Measurements from ENCODE around the gene TSC22D4.

The TSC22D4 gene

GRCh38 chr7:100496509-100496908 is 17.5 kb upstream of the TSC22D4 start:
- no peak overlapping the region for H3K4me3 ChIP-seq (ENCODE audit: low read length)
- DNase-seq (ENCODE audit: low read depth, low spot score), result no peak

DNA sequence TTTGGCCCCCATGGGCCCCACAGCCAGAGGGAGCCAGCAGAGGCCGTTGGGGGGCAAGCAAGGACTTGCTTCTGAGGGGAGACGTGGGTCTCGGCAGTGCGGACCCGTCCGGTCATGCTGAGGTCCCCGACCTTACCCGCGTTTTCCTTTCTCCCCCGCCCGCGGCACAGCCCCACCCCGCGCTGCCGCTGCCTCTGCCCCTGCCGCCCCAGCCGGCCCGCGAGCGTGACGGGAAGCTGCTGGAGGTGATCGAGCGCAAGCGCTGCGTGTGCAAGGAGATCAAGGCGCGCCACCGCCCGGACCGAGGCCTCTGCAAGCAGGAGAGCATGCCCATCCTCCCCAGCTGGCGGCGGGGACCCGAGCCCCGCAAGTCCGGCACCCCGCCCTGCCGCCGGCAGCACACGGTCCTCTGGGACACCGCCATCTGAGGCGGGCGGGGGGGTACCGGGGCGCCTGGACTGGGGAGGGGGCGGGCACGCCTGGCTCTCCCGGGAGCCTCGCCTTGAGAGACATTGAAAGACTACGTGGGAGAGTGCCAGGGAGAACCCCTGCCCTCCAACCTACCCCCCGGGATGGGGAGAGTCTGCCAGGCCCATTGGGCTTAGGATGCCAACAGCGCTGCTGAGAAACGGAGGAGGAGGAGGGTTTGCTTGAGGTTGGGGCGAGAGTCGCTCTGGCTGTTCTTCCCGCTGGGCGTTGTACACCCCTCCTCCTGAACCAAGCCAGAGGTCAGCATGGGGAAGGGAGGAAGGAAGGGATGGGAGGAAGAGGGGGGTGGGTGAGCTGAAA is 14.7 kb upstream of the TSC22D4 start:
- DNase-seq (ENCODE audit: low read depth, low spot score), result no peak
- no peak overlapping the region for H3K4me3 ChIP-seq (ENCODE audit: low read length)

- no peak overlapping the region for H3K4me3 ChIP-seq (ENCODE audit: low read length)
Measured at GRCh38 chr7:100492738-100493475, 13.9 kb upstream of the TSC22D4 start.

GRCh38 chr7:100491192-100491578 is 12.2 kb upstream of the TSC22D4 start:
- DNase-seq (ENCODE audit: low read depth, low spot score), result no peak
- no peak overlapping the region for H3K4me3 ChIP-seq (ENCODE audit: low read length)

More at GRCh38 chr7:100492738-100493475, 13.9 kb upstream of the TSC22D4 start:
- no peak for DNase-seq (ENCODE audit: low read depth, low spot score)

- no peak overlapping the region for H3K4me3 ChIP-seq (ENCODE audit: low read length)
- DNase-seq (ENCODE audit: low read depth, low spot score), result no peak
Measured at GRCh38 chr7:100490483-100491191, 11.6 kb upstream of the TSC22D4 start.

DNA sequence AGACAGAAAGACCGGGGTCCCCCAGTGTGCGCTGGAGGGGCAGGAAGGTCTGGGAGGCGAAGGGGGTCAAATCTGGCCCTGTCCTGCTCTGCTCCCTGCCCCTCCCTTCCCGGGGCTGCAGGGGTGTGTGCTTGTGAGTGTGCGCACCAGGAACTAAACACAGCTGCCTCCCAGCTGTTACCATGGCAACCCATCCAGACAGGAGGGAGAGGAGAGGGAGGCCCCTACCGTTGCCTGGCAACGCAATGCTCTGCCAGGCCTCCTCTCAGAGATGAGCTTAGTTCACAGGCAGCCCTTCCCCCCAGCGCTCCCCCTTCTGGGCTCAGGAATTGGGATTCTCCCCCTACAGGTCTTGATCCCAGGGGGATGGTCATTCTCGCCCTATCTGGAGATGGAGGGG is 10.8 kb upstream of the TSC22D4 start:
- DNase-seq (ENCODE audit: low read depth, low spot score), result peak; percentile 94
- no peak overlapping the region for H3K4me3 ChIP-seq (ENCODE audit: low read length)

DNA sequence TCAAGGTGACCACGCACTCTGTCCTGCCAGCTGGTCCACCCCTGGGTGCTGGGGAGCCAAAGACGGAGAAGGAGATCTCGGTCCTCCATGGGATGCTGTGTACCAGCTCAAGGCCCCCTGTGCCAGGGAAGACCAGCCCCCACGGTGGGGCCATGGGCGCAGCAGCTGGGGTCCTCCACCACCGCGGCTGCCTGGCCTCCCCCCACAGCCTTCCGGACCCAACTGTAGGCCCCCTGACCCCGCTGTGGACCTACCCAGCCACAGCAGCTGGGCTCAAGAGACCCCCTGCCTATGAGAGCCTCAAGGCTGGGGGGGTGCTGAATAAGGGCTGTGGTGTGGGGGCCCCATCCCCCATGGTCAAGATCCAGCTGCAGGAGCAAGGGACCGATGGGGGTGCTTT is 10.1 kb upstream of the TSC22D4 start:
- H3K4me3 ChIP-seq (ENCODE audit: low read length), result no peak overlapping the region
- no peak for DNase-seq (ENCODE audit: low read depth, low spot score)

DNA sequence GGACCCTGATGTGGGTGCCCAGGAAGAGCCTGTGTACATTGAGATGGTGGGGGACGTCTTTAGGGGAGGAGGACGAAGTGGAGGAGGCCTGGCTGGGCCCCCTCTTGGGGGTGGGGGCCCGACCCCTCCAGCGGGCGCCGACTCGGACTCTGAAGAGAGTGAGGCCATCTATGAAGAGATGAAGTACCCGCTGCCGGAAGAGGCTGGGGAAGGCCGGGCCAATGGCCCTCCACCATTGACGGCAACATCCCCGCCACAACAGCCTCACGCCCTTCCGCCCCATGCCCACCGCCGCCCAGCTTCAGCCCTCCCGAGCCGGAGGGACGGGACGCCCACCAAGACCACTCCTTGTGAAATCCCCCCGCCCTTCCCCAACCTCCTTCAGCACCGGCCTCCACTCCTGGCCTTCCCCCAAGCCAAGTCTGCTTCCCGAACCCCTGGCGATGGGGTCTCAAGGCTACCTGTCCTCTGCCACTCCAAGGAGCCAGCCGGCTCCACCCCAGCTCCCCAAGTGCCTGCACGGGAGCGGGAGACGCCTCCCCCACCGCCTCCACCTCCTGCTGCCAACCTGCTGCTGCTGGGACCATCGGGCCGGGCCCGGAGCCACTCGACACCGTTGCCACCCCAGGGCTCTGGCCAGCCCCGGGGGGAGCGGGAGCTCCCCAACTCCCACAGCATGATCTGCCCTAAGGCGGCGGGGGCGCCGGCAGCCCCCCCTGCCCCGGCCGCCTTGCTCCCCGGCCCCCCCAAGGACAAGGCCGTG is 9.5 kb upstream of the TSC22D4 start:
- H3K4me3 ChIP-seq (ENCODE audit: low read length), result no peak overlapping the region
- DNase-seq (ENCODE audit: low read depth, low spot score), result no peak

DNA sequence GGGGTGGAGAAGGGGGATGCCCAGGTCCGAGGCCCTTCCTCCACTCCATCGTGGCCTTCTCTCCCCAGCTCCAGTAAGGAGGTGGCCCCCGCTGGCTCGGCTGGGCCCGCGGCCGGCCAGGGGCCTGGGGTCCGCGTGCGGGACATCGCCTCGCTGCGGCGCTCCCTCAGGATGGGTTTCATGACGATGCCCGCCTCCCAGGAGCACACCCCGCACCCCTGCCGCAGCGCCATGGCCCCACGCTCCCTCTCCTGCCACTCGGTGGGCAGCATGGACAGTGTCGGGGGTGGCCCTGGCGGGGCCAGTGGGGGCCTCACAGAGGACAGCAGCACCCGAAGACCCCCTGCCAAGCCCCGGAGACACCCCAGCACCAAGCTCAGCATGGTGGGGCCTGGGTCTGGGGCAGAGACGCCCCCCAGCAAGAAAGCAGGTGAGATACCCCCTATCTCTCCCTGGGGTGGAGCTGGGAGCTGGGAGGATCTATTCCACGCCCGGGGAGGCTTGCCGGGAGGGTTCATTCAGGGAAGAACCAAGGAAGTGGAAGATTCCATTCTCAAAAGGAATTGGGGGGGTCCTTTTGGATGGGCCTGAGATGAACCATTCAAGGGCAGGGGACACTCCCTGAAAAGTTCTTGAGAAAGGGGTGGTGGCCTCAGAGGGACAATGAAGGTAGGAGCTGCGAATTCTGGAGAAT is 7.9 kb upstream of the TSC22D4 start:
- DNase-seq (ENCODE audit: low read depth, low spot score), result no peak
- H3K4me3 ChIP-seq (ENCODE audit: low read length), result no peak overlapping the region

- DNase-seq (ENCODE audit: low read depth, low spot score), result no peak
Measured at GRCh38 chr7:100486111-100486636, 7.2 kb upstream of the TSC22D4 start.

GRCh38 chr7:100485471-100485876 is 6.5 kb upstream of the TSC22D4 start:
- no peak overlapping the region for H3K4me3 ChIP-seq (ENCODE audit: low read length)
- DNase-seq (ENCODE audit: low read depth, low spot score), result no peak

More at GRCh38 chr7:100486111-100486636, 7.2 kb upstream of the TSC22D4 start:
- no peak overlapping the region for H3K4me3 ChIP-seq (ENCODE audit: low read length)

DNA sequence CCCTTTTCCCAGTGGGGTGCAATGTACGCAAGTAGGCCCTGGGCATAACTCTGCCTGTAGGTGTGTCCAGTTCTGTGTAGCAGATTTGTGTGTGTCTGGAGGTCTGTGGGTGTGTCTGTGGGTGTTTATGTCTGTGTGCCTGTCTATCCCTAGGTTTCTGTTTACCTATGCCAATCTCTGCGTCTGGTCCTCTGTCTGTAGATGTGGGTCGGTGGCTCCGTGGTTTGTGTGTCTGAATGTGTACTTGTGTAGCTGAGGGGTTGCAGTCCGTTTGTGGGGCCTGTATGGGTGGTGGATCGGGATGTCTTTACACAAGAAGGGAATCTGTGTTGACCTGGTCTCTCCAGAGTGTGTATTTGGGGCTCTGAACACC is 5.6 kb upstream of the TSC22D4 start:
- DNase-seq (ENCODE audit: low read depth, low spot score), result no peak

GRCh38 chr7:100483722-100484672 is 5.0 kb upstream of the TSC22D4 start, which contains the start of gene NYAP1:
NYAP1 (plus strand) TSS chr7:100483927; CDS start chr7:100485312, 1,385 bp downstream.
- peak within 1 kb of the TSS; percentile 40 for H3K4me3 ChIP-seq (ENCODE audit: low read length)
- DNase-seq (ENCODE audit: low read depth, low spot score), result peak; percentile 37

More for the DNA sequence above, 5.6 kb upstream of the TSC22D4 start:
- no peak overlapping the region for H3K4me3 ChIP-seq (ENCODE audit: low read length)

DNA sequence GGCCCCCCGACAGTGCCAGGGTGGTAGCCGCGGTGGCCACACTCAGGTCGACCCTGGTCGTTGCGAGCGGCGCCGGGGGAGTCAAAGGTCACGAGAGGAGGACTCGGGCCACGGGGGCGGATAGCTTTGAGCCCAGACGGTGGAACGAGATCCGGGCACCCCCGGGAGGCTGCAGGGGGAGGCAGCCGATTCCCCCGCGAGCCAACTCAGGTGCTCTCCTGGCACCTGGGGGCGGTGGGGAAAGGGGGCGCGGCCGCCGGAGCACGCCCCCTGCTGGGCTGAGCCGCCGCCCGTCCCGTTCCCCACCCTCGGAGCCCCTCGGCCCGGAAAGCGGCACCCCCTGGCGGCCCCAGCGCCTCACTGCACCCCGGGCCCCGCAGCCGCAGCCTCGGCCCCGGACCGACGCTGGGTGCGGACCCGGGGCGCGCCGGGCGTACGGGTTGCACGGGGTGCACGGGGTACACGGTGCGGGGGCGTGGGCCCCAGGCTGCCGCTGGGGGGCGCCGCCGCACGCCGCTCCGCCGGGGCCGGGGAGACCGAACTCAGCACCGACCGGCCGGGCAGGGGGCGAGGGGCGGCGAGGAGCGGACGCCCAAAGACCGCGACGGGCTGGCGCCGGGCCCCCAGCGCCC is 4.2 kb upstream of the TSC22D4 start:
- H3K4me3 ChIP-seq (ENCODE audit: low read length), result peak overlapping the region; percentile 40
- peak; percentile 29 for DNase-seq (ENCODE audit: low read depth, low spot score)

DNA sequence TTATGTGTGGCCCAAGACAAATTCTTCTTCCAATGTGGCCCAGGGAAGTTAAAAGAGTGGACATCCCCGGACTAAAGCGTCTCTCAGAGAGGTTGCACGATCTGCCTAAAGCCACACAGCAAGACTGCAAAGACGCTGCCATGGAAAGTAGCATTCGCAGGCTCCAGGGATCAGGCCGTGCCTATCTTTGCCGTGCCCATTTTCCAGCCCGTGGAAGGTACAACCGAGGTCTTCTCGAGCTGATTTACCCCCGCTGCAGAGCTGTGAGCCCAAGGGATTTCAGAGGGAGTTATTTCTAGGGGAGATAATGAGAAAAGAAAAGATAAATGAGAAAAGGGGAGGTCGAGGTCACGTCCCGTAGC is 3.7 kb upstream of the TSC22D4 start:
- H3K4me3 ChIP-seq (ENCODE audit: low read length), result peak overlapping the region; percentile 40
- DNase-seq (ENCODE audit: low read depth, low spot score), result no peak

- DNase-seq (ENCODE audit: low read depth, low spot score), result no peak
- no peak overlapping the region for H3K4me3 ChIP-seq (ENCODE audit: low read length)
Measured at GRCh38 chr7:100481466-100481865, 2.5 kb upstream of the TSC22D4 start.

GRCh38 chr7:100477871-100478267 is 1.1 kb downstream of the TSC22D4 start:
- no peak for DNase-seq (ENCODE audit: low read depth, low spot score)
- peak overlapping the region; percentile 83 for H3K4me3 ChIP-seq (ENCODE audit: low read length)
